Measurements from ENCODE around the gene ACKR2. TPM values are rescaled to one million over a fixed set of nuclear protein-coding genes. Genes with fewer than 3 reads are reported as not detected.
A peak's percentile ranks its signal among the peaks of the same experiment; 100 is the strongest.

The ACKR2 gene
- total and polyA plus RNA-seq, 2 experiments from 2014 or later: 1.7 to 3.9 TPM

GRCh38 chr3:42799376-42799775 is 9.9 kb upstream of the ACKR2 start:
- H3K9me2 ChIP-seq (replicated peaks; ENCODE audit: insufficient read depth): no peaks in the 10 kb centered on the region
- no peaks in the 10 kb centered on the region for H3K36me3 ChIP-seq (replicated peaks; ENCODE audit: insufficient read depth, low read depth)
- no peak overlapping the region for H3K27ac ChIP-seq
- WGBS (ENCODE audit: low lambda C conversion rate, missing lambda C conversion rate): 81% methylated on average over 7 of the region's 7 CpGs
- H3K4me3 ChIP-seq: no peak overlapping the region
- no peak overlapping the region for H2AFZ ChIP-seq
- DNase-seq (ENCODE audit: low spot score): no peak
- H3K4me2 ChIP-seq: no peak overlapping the region
- H3K4me1 ChIP-seq (ENCODE audit: insufficient read depth): peaks cover 15% of the 10 kb centered on the region
- H3K79me2 ChIP-seq: peaks cover 68% of the 10 kb centered on the region
- H4K20me1 ChIP-seq (ENCODE audit: insufficient read depth, poor library complexity, severe bottlenecking): peaks cover 13% of the 10 kb centered on the region
- TF ChIP-seq CTCF (IDR thresholded peaks at IDR 0.05; ENCODE audit: poor library complexity) (no peak), EZH2 (IDR thresholded peaks at IDR 0.05; ENCODE audit: borderline replicate concordance) (no peak), EZH2phosphoT487 (IDR thresholded peaks at IDR 0.05; ENCODE audit: low read depth, severe bottlenecking, unreplicated experiment) (no peak)
- H3K9me3 ChIP-seq (ENCODE audit: low read depth): no peaks in the 10 kb centered on the region
- no peaks in the 10 kb centered on the region for H3K27me3 ChIP-seq

- TF ChIP-seq CTCF (IDR thresholded peaks at IDR 0.05; ENCODE audit: poor library complexity): no peak
- no peak for DNase-seq (ENCODE audit: low spot score)
- Histone ChIP-seq H3K79me2 (peaks cover 59% of the 10 kb centered on the region), H3K9me3 (ENCODE audit: low read depth) (no peaks in the 10 kb centered on the region), H4K20me1 (ENCODE audit: insufficient read depth, poor library complexity, severe bottlenecking) (peaks cover 13% of the 10 kb centered on the region), H3K4me3 (no peak overlapping the region), H3K4me2 (no peak overlapping the region), H3K27me3 (no peaks in the 10 kb centered on the region), H3K9me2 (replicated peaks; ENCODE audit: insufficient read depth) (no peaks in the 10 kb centered on the region), H3K4me1 (ENCODE audit: insufficient read depth) (peaks cover 16% of the 10 kb centered on the region), H2AFZ (no peak overlapping the region), H3K36me3 (replicated peaks; ENCODE audit: insufficient read depth, low read depth) (no peaks in the 10 kb centered on the region), H3K27ac (no peak overlapping the region)
- 100% methylated on average over 2 of the region's 2 CpGs for WGBS (ENCODE audit: low lambda C conversion rate, missing lambda C conversion rate)
Measured at GRCh38 chr3:42800251-42800650, 9.0 kb upstream of the ACKR2 start.

GRCh38 chr3:42801048-42801620 is 8.1 kb upstream of the ACKR2 start:
- H3K4me1 ChIP-seq (ENCODE audit: insufficient read depth): peaks cover 19% of the 10 kb centered on the region
- WGBS (ENCODE audit: low lambda C conversion rate, missing lambda C conversion rate): 84% methylated on average over 3 of the region's 3 CpGs
- no peaks in the 10 kb centered on the region for H3K9me2 ChIP-seq (replicated peaks; ENCODE audit: insufficient read depth)
- H3K4me2 ChIP-seq: peak overlapping the region; percentile 93
- no peak overlapping the region for H3K4me3 ChIP-seq
- no peaks in the 10 kb centered on the region for H3K27me3 ChIP-seq
- no peak for DNase-seq (ENCODE audit: low spot score)
- no peak overlapping the region for H2AFZ ChIP-seq
- no peak overlapping the region for H3K27ac ChIP-seq
- H3K9me3 ChIP-seq (ENCODE audit: low read depth): no peaks in the 10 kb centered on the region
- TF ChIP-seq EZH2 (IDR thresholded peaks at IDR 0.05; ENCODE audit: borderline replicate concordance) (no peak), EZH2phosphoT487 (IDR thresholded peaks at IDR 0.05; ENCODE audit: low read depth, severe bottlenecking, unreplicated experiment) (no peak), CTCF (IDR thresholded peaks at IDR 0.05; ENCODE audit: poor library complexity) (no peak)
- peaks cover 50% of the 10 kb centered on the region for H3K79me2 ChIP-seq
- no peaks in the 10 kb centered on the region for H3K36me3 ChIP-seq (replicated peaks; ENCODE audit: insufficient read depth, low read depth)
- peaks cover 13% of the 10 kb centered on the region for H4K20me1 ChIP-seq (ENCODE audit: insufficient read depth, poor library complexity, severe bottlenecking)

GRCh38 chr3:42801784-42802183 is 7.5 kb upstream of the ACKR2 start:
- no peaks in the 10 kb centered on the region for H3K27me3 ChIP-seq
- no peaks in the 10 kb centered on the region for H3K9me3 ChIP-seq (ENCODE audit: low read depth)
- no peak overlapping the region for H2AFZ ChIP-seq
- WGBS (ENCODE audit: low lambda C conversion rate, missing lambda C conversion rate): 94% methylated on average over 4 of the region's 4 CpGs
- peak overlapping the region; percentile 97 for H3K27ac ChIP-seq
- H3K4me3 ChIP-seq: peak overlapping the region; percentile 88
- peaks cover 13% of the 10 kb centered on the region for H4K20me1 ChIP-seq (ENCODE audit: insufficient read depth, poor library complexity, severe bottlenecking)
- no peak for TF ChIP-seq EZH2phosphoT487 (IDR thresholded peaks at IDR 0.05; ENCODE audit: low read depth, severe bottlenecking, unreplicated experiment)
- TF ChIP-seq CTCF (IDR thresholded peaks at IDR 0.05; ENCODE audit: poor library complexity): no peak
- no peak for TF ChIP-seq EZH2 (IDR thresholded peaks at IDR 0.05; ENCODE audit: borderline replicate concordance)
- H3K9me2 ChIP-seq (replicated peaks; ENCODE audit: insufficient read depth): no peaks in the 10 kb centered on the region
- no peaks in the 10 kb centered on the region for H3K36me3 ChIP-seq (replicated peaks; ENCODE audit: insufficient read depth, low read depth)
- peaks cover 19% of the 10 kb centered on the region for H3K4me1 ChIP-seq (ENCODE audit: insufficient read depth)
- no peak for DNase-seq (ENCODE audit: low spot score)
- peaks cover 46% of the 10 kb centered on the region for H3K79me2 ChIP-seq
- H3K4me2 ChIP-seq: peak overlapping the region; percentile 93

Measured in hepatocyte (in vitro differentiated cells).